Fibroblast of pulmonary artery (primary cell): Measurements from ENCODE around the gene UBE2M.

Source experiments
- DNase-seq: peaks from one replicate; pipeline ENCODE4 v3.0.0-alpha.2; 2010; ENCODE audit warnings: low read depth
- H3K4me3 ChIP-seq: replicated peaks from 2 replicates; pipeline ENCODE4 v1.5.1; 2011; ENCODE audit warnings: low read depth, mild to moderate bottlenecking, control low read depth, low read length, moderate library complexity
- TF ChIP-seq, protein P1 (sequence below): IDR thresholded peaks from 2 replicates; pipeline ENCODE4 v1.5.1; 2011; ENCODE audit warnings: mild to moderate bottlenecking, control low read depth, low read length, inconsistent platforms; ENCODE audit errors: missing control alignments

The UBE2M gene

DNA sequence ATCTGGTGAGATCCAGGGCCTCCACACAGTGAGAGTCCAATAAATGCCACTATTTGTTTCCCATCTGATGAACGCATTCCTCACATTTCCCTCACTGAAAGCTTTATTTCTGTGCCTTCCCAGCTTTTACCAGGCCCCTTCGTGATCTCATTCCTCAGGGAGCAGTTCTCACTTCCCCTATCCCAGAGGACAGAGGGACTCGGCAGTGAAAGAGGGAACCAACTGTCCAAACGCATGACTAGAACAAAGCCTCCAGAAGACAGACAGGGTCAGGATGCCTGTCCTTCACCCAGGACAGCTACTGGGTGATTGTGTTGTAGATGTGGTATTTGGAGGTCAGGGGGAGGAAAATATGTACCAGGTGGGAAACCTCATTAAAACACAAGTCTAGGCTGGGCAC lies 36.8 kb downstream of the UBE2M start:
- DNase-seq: no peak
- no peak overlapping the region for H3K4me3 ChIP-seq
- TF ChIP-seq, protein P1, sequence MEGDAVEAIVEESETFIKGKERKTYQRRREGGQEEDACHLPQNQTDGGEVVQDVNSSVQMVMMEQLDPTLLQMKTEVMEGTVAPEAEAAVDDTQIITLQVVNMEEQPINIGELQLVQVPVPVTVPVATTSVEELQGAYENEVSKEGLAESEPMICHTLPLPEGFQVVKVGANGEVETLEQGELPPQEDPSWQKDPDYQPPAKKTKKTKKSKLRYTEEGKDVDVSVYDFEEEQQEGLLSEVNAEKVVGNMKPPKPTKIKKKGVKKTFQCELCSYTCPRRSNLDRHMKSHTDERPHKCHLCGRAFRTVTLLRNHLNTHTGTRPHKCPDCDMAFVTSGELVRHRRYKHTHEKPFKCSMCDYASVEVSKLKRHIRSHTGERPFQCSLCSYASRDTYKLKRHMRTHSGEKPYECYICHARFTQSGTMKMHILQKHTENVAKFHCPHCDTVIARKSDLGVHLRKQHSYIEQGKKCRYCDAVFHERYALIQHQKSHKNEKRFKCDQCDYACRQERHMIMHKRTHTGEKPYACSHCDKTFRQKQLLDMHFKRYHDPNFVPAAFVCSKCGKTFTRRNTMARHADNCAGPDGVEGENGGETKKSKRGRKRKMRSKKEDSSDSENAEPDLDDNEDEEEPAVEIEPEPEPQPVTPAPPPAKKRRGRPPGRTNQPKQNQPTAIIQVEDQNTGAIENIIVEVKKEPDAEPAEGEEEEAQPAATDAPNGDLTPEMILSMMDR: no peak

GRCh38 chr19:58520257-58520599 lies 38.2 kb downstream of the UBE2M start:
- DNase-seq: no peak
- peak overlapping the region; percentile 71 for H3K4me3 ChIP-seq
- TF ChIP-seq, protein P1: no peak

GRCh38 chr19:58519355-58520256 lies 38.8 kb downstream of the UBE2M start, which contains the start of gene ZBTB45:
Gene ZBTB45, minus strand, starts transcription at chr19:58519810. Its CDS starts 2,137 bp downstream, at chr19:58517673.
- peak; percentile 98 for DNase-seq
- TF ChIP-seq, protein P1: peak; percentile 57
- peak within 1 kb of the TSS; percentile 71 for H3K4me3 ChIP-seq

DNA sequence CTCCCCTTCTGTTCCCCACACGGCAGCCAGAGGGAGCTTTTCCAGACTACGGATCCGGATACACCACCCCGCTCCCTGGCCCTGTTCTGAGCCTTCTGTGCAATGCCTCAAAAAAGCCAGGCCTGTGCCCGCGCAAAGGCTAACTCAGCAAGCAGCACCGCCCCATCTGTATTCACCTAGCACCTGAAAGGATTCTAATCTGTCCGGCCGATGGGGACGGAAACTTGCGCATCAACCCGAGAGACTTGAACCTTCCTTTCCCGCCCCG lies 39.4 kb downstream of the UBE2M start:
- peak overlapping the region; percentile 71 for H3K4me3 ChIP-seq
- TF ChIP-seq, protein P1: peak; percentile 74
- peak; percentile 75 for DNase-seq

DNA sequence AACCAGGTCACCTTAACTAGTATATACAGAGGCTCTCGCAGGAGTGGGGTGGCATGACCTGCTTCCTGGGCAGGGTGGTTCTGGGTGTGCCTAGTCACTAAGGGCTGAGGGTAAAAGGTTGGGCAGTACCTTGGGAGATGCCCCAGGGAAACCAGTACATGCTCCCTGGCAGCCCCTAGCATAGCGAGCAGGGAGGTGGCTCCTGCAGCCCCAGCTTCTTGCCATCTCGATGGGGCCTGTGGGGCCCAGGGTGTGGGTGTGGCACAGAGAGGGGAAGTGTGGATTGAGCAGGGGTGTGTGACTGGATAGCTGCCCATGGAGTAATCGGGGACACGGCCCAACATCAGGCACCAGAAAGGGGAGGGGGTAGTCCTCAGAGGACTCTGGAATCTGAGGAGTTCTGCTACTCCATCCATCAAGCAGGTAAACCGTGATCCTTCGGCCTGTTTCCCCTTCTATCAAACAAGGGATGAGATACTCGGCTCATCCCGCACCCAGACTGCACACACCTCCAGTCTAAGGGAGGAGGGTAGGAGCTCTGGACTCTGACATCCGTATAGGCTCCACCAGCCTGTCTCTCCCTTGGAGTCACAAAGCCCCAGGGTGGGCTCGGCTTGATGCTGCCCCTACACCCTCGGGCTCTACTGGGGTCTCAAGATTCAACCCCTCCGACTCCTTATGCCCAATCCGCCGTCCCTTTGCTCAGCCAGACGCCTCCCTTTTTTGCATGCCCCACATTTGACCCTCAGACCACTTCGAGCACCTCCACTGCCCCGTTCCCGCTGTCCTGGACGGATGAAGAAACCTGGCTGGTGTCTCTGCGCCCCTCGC lies 39.9 kb downstream of the UBE2M start:
- TF ChIP-seq, protein P1: no peak
- no peak for DNase-seq
- peak overlapping the region; percentile 71 for H3K4me3 ChIP-seq

DNA sequence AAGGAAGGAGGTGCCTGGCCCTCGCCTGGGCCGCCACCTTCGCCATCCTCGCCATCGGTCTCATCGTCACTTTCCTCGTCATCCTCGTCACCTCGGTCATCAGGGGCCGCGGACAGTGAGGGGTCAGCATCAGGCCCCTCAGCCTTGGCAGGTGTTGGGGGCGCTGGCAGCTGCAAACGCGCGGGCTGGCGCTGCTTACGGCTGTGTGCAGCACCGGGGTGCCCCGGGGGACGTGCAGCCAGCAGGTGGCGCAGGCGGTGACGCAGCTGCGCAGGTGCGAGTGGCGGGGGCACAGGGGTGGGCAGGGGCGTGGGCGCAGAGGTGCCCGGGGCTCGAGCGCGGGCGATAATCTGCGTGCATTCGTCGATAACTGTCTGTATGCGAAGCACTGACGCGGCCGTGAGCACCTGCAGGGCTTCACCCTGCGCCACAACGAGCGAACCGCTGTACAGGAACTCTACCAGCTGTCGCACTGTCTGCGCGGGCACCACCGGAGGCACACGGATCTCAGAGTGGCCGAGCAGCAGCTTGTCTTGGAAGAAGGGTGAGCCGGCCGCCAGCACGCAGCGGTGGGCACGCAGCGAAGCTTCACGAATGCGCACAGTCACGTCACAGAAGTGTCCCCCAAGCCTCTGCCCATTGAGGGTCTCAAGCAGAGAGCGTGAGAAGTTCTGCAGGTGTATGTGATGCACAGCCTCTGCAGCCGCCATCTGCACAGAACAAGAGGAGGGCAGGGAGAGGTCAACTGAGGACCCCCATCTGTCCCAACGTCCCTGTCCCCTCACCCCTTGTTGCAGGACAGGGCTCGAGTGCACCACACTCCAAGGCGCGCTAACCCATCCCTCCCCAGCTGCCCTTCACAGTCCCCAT lies 41.2 kb downstream of the UBE2M start:
- DNase-seq: no peak
- TF ChIP-seq, protein P1: no peak

More for the DNA sequence above, 41.2 kb downstream of the UBE2M start:
- no peak overlapping the region for H3K4me3 ChIP-seq
